HUES64 (cell line): ENCODE measurements around the gene GALNT15.

Experiments used
- H3K27ac ChIP-seq: 2 replicates; pipeline ENCODE4 v1.7.0; 2013; ENCODE audit warnings: low read depth, low read length, inconsistent platforms
- H3K27me3 ChIP-seq: 2 replicates; pipeline ENCODE4 v1.6.1; 2013; ENCODE audit warnings: mild to moderate bottlenecking, low read length; ENCODE audit not compliant: insufficient read depth
- H3K36me3 ChIP-seq: 2 replicates; pipeline ENCODE4 v1.6.1; 2013; ENCODE audit warnings: mild to moderate bottlenecking, low read length; ENCODE audit not compliant: insufficient read depth
- H3K4me1 ChIP-seq: 2 replicates; pipeline ENCODE4 v1.6.1; 2013; ENCODE audit warnings: mild to moderate bottlenecking, low read length, moderate library complexity; ENCODE audit not compliant: insufficient read depth
- H3K4me3 ChIP-seq: 2 replicates; pipeline ENCODE4 v1.5.1; 2013; ENCODE audit warnings: mild to moderate bottlenecking, low read length, moderate library complexity
- H3K9ac ChIP-seq: 2 replicates; pipeline ENCODE4 v1.6.1; 2013; ENCODE audit warnings: mild to moderate bottlenecking, low read depth, low read length
- H3K9me3 ChIP-seq: 2 replicates; pipeline ENCODE4 v1.6.1; 2013; ENCODE audit warnings: low read depth, low read length; ENCODE audit not compliant: insufficient read depth
- WGBS: fragments of 150-250, 120-280 bp; methylation state at CpG from one replicate; pipeline ENCODE4 v1.1.7; 2013; ENCODE audit warnings: missing lambda C conversion rate; 5-methylcytosine and 5-hydroxymethylcytosine counted together

Gene GALNT15

GRCh38 chr3:16151109-16151508, 23.4 kb upstream of the GALNT15 start:
- WGBS: 90% methylated on average over 4 of the region's 4 CpGs
- H3K9ac ChIP-seq: no peak overlapping the region

GRCh38 chr3:16168211-16168610, 6.3 kb upstream of the GALNT15 start:
- Histone ChIP-seq H3K27ac (no peak overlapping the region), H3K36me3 (no peaks in the 10 kb centered on the region), H3K27me3 (no peaks in the 10 kb centered on the region), H3K9ac (no peak overlapping the region), H3K4me1 (no peaks in the 10 kb centered on the region), H3K9me3 (peaks cover 16% of the 10 kb centered on the region), H3K4me3 (no peak overlapping the region)
- 95% methylated on average over 6 of the region's 6 CpGs for WGBS

More at GRCh38 chr3:16151109-16151508, 23.4 kb upstream of the GALNT15 start:
- no peaks in the 10 kb centered on the region for H3K4me1 ChIP-seq
- H3K27me3 ChIP-seq: no peaks in the 10 kb centered on the region
- H3K36me3 ChIP-seq: no peaks in the 10 kb centered on the region
- no peak overlapping the region for H3K27ac ChIP-seq
- H3K9me3 ChIP-seq: peaks cover 10% of the 10 kb centered on the region
- no peak overlapping the region for H3K4me3 ChIP-seq

- H3K4me3 ChIP-seq: no peak overlapping the region
- H3K9me3 ChIP-seq: 0 out of 2 replicates have a peak, but pooled peaks cover 2% of the 10 kb centered on the region
- no peak overlapping the region for H3K27ac ChIP-seq
- H3K9ac ChIP-seq: no peak overlapping the region
- WGBS: 95% methylated on average over 2 of the region's 2 CpGs
- H3K27me3 ChIP-seq: no peaks in the 10 kb centered on the region
- no peaks in the 10 kb centered on the region for H3K4me1 ChIP-seq
- no peaks in the 10 kb centered on the region for H3K36me3 ChIP-seq
Measured at GRCh38 chr3:16171009-16171408, 3.5 kb upstream of the GALNT15 start.

- no peak overlapping the region for H3K27ac ChIP-seq
- H3K4me3 ChIP-seq: no peak overlapping the region
- H3K4me1 ChIP-seq: no peaks in the 10 kb centered on the region
- no peaks in the 10 kb centered on the region for H3K27me3 ChIP-seq
- no peak overlapping the region for H3K9ac ChIP-seq
- 87% methylated on average over 1 of the region's 1 CpG for WGBS
- H3K9me3 ChIP-seq: no peaks in the 10 kb centered on the region
- H3K36me3 ChIP-seq: no peaks in the 10 kb centered on the region
Measured at GRCh38 chr3:16171825-16172224, 2.7 kb upstream of the GALNT15 start.

- Histone ChIP-seq H3K36me3 (no peaks in the 10 kb centered on the region), H3K9me3 (no peaks in the 10 kb centered on the region), H3K4me3 (no peak overlapping the region), H3K27me3 (no peaks in the 10 kb centered on the region), H3K9ac (no peak overlapping the region), H3K4me1 (no peaks in the 10 kb centered on the region; the same call in 1 of the 2 replicates), H3K27ac (no peak overlapping the region)
- WGBS: 91% methylated on average over 5 of the region's 5 CpGs
Measured at GRCh38 chr3:16173283-16174025, 1.0 kb upstream of the GALNT15 start.

GRCh38 chr3:16174026-16174355, 489 bp upstream of the GALNT15 start:
- Histone ChIP-seq H3K36me3 (no peaks in the 10 kb centered on the region), H3K9me3 (no peaks in the 10 kb centered on the region), H3K9ac (no peak overlapping the region), H3K27me3 (no peaks in the 10 kb centered on the region), H3K4me1 (no peaks in the 10 kb centered on the region; the same call in 1 of the 2 replicates), H3K4me3 (no peak overlapping the region), H3K27ac (no peak overlapping the region)
- WGBS: 0% methylated on average over 1 of the region's 1 CpG

- Histone ChIP-seq H3K9me3 (no peaks in the 10 kb centered on the region), H3K4me3 (no peak overlapping the region), H3K36me3 (no peaks in the 10 kb centered on the region), H3K9ac (no peak overlapping the region), H3K4me1 (no peaks in the 10 kb centered on the region; the same call in 1 of the 2 replicates), H3K27ac (no peak overlapping the region), H3K27me3 (no peaks in the 10 kb centered on the region)
- WGBS: 89% methylated on average over 19 of the region's 19 CpGs
Measured at GRCh38 chr3:16174976-16175901, 759 bp downstream of the GALNT15 start.

GRCh38 chr3:16176391-16177030, 2.0 kb downstream of the GALNT15 start:
- Histone ChIP-seq H3K9ac (no peak overlapping the region), H3K4me1 (no peaks in the 10 kb centered on the region; the same call in 1 of the 2 replicates), H3K27me3 (no peaks in the 10 kb centered on the region), H3K36me3 (no peaks in the 10 kb centered on the region), H3K27ac (no peak overlapping the region), H3K4me3 (no peak overlapping the region), H3K9me3 (no peaks in the 10 kb centered on the region)
- 90% methylated on average over 6 of the region's 6 CpGs for WGBS

- H3K36me3 ChIP-seq: no peaks in the 10 kb centered on the region
- H3K9ac ChIP-seq: no peak overlapping the region
- H3K9me3 ChIP-seq: no peaks in the 10 kb centered on the region
- no peak overlapping the region for H3K4me3 ChIP-seq
- no peaks in the 10 kb centered on the region; the same call in 1 of the 2 replicates for H3K4me1 ChIP-seq
- H3K27me3 ChIP-seq: no peaks in the 10 kb centered on the region
- H3K27ac ChIP-seq: no peak overlapping the region
- 92% methylated on average over 4 of the region's 4 CpGs for WGBS
Measured at GRCh38 chr3:16177382-16177781, 2.9 kb downstream of the GALNT15 start.

- Histone ChIP-seq H3K9me3 (no peaks in the 10 kb centered on the region), H3K27ac (no peak overlapping the region), H3K27me3 (no peaks in the 10 kb centered on the region), H3K4me1 (no peaks in the 10 kb centered on the region; the same call in 1 of the 2 replicates), H3K36me3 (no peaks in the 10 kb centered on the region), H3K9ac (no peak overlapping the region), H3K4me3 (no peak overlapping the region)
- WGBS: 29% methylated on average over 22 of the region's 22 CpGs
Measured at GRCh38 chr3:16177962-16178627, 3.6 kb downstream of the GALNT15 start.
